Panc1 (cell line): ENCODE data around the gene OR10J4. TPM values are rescaled to one million over a fixed set of nuclear protein-coding genes. Genes with fewer than 3 reads are reported as not detected.

ENCODE experiments used
- ATAC-seq: fragments of 200-7000 bp; cut with Tn5 transposase; 2 replicates; pipeline ENCODE4 v1.9.1; 2020; ENCODE audit warnings: mild to moderate bottlenecking, moderate library complexity
- BruUV-seq: library from RNA; stranded (reverse); fragments of 400-500 nt; replicated peaks from 2 replicates; lab custom pipeline; 2021; lab: Mats Ljungman, UMichigan
- CTCF ChIA-PET: fragments of 300-600 bp; sonication (Branson Sonifier 250); formaldehyde crosslinking; loops from one replicate; lab custom pipeline; 2022; ENCODE audit warnings: antibody characterized with exemption; lab: Charles Lee
- POLR2A ChIA-PET: fragments of 300-600 bp; sonication (Branson Sonifier 250); formaldehyde crosslinking; loops from one replicate; lab custom pipeline; 2022; ENCODE audit warnings: antibody characterized with exemption; lab: Charles Lee
- DNase-seq: peaks from one replicate; pipeline ENCODE4 v3.0.0-alpha.2; 2010; ENCODE audit warnings: low read depth, low spot score
- H3K27ac ChIP-seq: 2 replicates; pipeline ENCODE4 v1.5.1; 2011; ENCODE audit warnings: mild to moderate bottlenecking, low read length, inconsistent platforms
- H3K27me3 ChIP-seq: fragments of 200-500 bp; sonication (Bioruptor generic); 2 replicates; pipeline ENCODE4 v1.6.0; 2014; ENCODE audit warnings: low read length, inconsistent platforms; ENCODE audit not compliant: control insufficient read depth, insufficient read depth
- H3K36me3 ChIP-seq: fragments of 200-500 bp; sonication (Bioruptor generic); 2 replicates; pipeline ENCODE4 v1.5.1; 2014; ENCODE audit warnings: inconsistent platforms, mild to moderate bottlenecking, low read length, moderate library complexity; ENCODE audit not compliant: control insufficient read depth, insufficient read depth
- H3K4me1 ChIP-seq: 2 replicates; pipeline ENCODE4 v1.5.1; 2011; ENCODE audit warnings: inconsistent platforms, mild to moderate bottlenecking, low read length, moderate library complexity; ENCODE audit not compliant: control insufficient read depth, insufficient read depth
- H3K4me3 ChIP-seq, 2 experiments: 2 replicates each; pipeline ENCODE4 v1.5.1; 2011 to 2012; ENCODE audit warnings: low read depth in 2 of 2, low read length in 2 of 2, mild to moderate bottlenecking in 2 of 2, inconsistent platforms in 1 of 2, moderate library complexity in 1 of 2
- H3K9me3 ChIP-seq: fragments of 200-500 bp; sonication (Bioruptor generic); 2 replicates; pipeline ENCODE4 v1.5.1; 2014; ENCODE audit warnings: low read depth, mild to moderate bottlenecking, inconsistent platforms, low read length, moderate library complexity; ENCODE audit not compliant: control insufficient read depth, insufficient read depth
- CTCF ChIP-seq: fragments of 450-650 bp; IDR thresholded peaks from 2 replicates; pipeline ENCODE4 v1.5.1; 2017; ENCODE audit warnings: mild to moderate bottlenecking
- POLR2AphosphoS5 ChIP-seq: IDR thresholded peaks from 2 replicates; pipeline ENCODE4 v1.6.1; 2012; ENCODE audit warnings: mild to moderate bottlenecking, low read depth, low read length, moderate library complexity
- REST ChIP-seq, 2 experiments: IDR thresholded peaks; 2 replicates each; pipeline ENCODE4 v1.6.1; 2011 to 2012; ENCODE audit warnings: low read depth in 2 of 2, control low read depth in 1 of 2, low read length in 1 of 2, mild to moderate bottlenecking in 1 of 2, moderate library complexity in 1 of 2; ENCODE audit not compliant: insufficient read depth in 1 of 2
- SIN3A ChIP-seq: IDR thresholded peaks from 2 replicates; pipeline ENCODE4 v1.6.1; 2012; ENCODE audit warnings: low read depth, mild to moderate bottlenecking, low read length, moderate library complexity, borderline replicate concordance; ENCODE audit not compliant: insufficient read depth
- TCF7L2 ChIP-seq: IDR thresholded peaks from 2 replicates; pipeline ENCODE4 v1.6.1; 2011; ENCODE audit warnings: mild to moderate bottlenecking, low read depth, low read length, inconsistent platforms
- in situ Hi-C: cut with HindIII; loops from 2 replicates; pipeline ENCODE4 v1.10.0; 2016; ENCODE audit warnings: low sequenced_read_pairs, low pct_unique_long_range_greater_than_20kb
- intact Hi-C: fragments of 100-400 bp; cut with micrococcal nuclease; formaldehyde crosslinking; loops from one replicate; pipeline ENCODE4 v1.10.0; 2022; ENCODE audit not compliant: unreplicated experiment
- total RNA-seq: library from RNA; stranded (reverse); gene quantifications from one replicate; pipeline ENCODE4 v1.2.1, GENCODE V29; 2021; ENCODE audit not compliant: unreplicated experiment

The OR10J4 gene
- total RNA-seq, 1 experiment from 2014 or later: not detected

GRCh38 chr1:159430985-159431384 lies 1.0 kb upstream of the OR10J4 start:
- ATAC-seq: no peak
- in situ Hi-C loops: no loop called here

GRCh38 chr1:159436469-159436868 lies 4.5 kb downstream of the OR10J4 start:
- ATAC-seq: no peak
- ChIA-PET CTCF (no interaction called here), POLR2A (no interaction called here)
- no peaks in the 10 kb centered on the region for H3K4me1 ChIP-seq
- no peak overlapping the region for H3K27ac ChIP-seq
- H3K36me3 ChIP-seq: no peaks in the 10 kb centered on the region
- no TSS peak for BruUV-seq
- TF ChIP-seq SIN3A (no peak), POLR2AphosphoS5 (no peak), CTCF (no peak), REST (IDR thresholded peaks at IDR 0.05; ENCODE audit: insufficient read depth in 1 of 2, low read depth in 2 of 2, low read length in 1 of 2) (no peak)
- DNase-seq: no peak
- in situ Hi-C loops (no loop called here), intact Hi-C loops (no loop called here)
- H3K27me3 ChIP-seq: no peaks in the 10 kb centered on the region
- no peak overlapping the region for H3K4me3 ChIP-seq
- no peaks in the 10 kb centered on the region for H3K9me3 ChIP-seq

More at GRCh38 chr1:159430985-159431384, 1.0 kb upstream of the OR10J4 start:
- no peak for DNase-seq
- H3K27me3 ChIP-seq: no peaks in the 10 kb centered on the region
- intact Hi-C loops: no loop called here
- BruUV-seq: no TSS peak
- H3K4me3 ChIP-seq: no peak overlapping the region
- CTCF ChIA-PET: interaction anchor here (0.7 kb wide), 1 partner anchor 861 kb away, joined by 3 read pairs; no protein-coding TSS in a partner anchor
- H3K27ac ChIP-seq: no peak overlapping the region
- no peaks in the 10 kb centered on the region for H3K4me1 ChIP-seq
- no peaks in the 10 kb centered on the region for H3K36me3 ChIP-seq
- POLR2A ChIA-PET: no interaction called here
- TF ChIP-seq CTCF: no peak
- TF ChIP-seq REST (IDR thresholded peaks at IDR 0.05; ENCODE audit: insufficient read depth in 1 of 2, low read depth in 2 of 2, low read length in 1 of 2): no peak
- no peak for TF ChIP-seq TCF7L2
- no peak for TF ChIP-seq POLR2AphosphoS5
- no peak for TF ChIP-seq SIN3A
- no peaks in the 10 kb centered on the region for H3K9me3 ChIP-seq
